HFF-Myc (cell line): ENCODE results near the gene FMO5.

ENCODE experiments used
- DNase-seq: peaks from one replicate; pipeline ENCODE4 v3.0.0-alpha.2; 2011; ENCODE audit warnings: low read depth; ENCODE audit errors: extremely low read depth
- H3K4me3 ChIP-seq: replicated peaks from 2 replicates; pipeline ENCODE4 v1.5.1; 2011; ENCODE audit warnings: low read depth, mild to moderate bottlenecking, control low read depth, low read length
- CTCF ChIP-seq: IDR thresholded peaks from 2 replicates; pipeline ENCODE4 v1.5.1; 2012; ENCODE audit warnings: mild to moderate bottlenecking, low read depth, low read length, control low read depth; ENCODE audit errors: missing control alignments

Gene FMO5

GRCh38 chr1:147214325-147214724 is 10.8 kb downstream of the FMO5 start:
- DNase-seq = no peak
- no peak for TF ChIP-seq CTCF

GRCh38 chr1:147213271-147213670 is 11.9 kb downstream of the FMO5 start:
- H3K4me3 ChIP-seq = no peak overlapping the region
- no peak for DNase-seq
- no peak for TF ChIP-seq CTCF

More at GRCh38 chr1:147214325-147214724, 10.8 kb downstream of the FMO5 start:
- no peak overlapping the region for H3K4me3 ChIP-seq

- no peak overlapping the region for H3K4me3 ChIP-seq
- DNase-seq = no peak
- TF ChIP-seq CTCF = no peak
Measured at GRCh38 chr1:147211577-147211976, 13.6 kb downstream of the FMO5 start.

- TF ChIP-seq CTCF = no peak
- H3K4me3 ChIP-seq = no peak overlapping the region
- no peak for DNase-seq
Measured at GRCh38 chr1:147210987-147211386, 14.2 kb downstream of the FMO5 start.

- H3K4me3 ChIP-seq = no peak overlapping the region
- TF ChIP-seq CTCF = no peak
- no peak for DNase-seq
Measured at GRCh38 chr1:147209825-147210821, 15.0 kb downstream of the FMO5 start.

GRCh38 chr1:147208619-147209018 is 16.5 kb downstream of the FMO5 start:
- H3K4me3 ChIP-seq = no peak overlapping the region
- no peak for DNase-seq
- no peak for TF ChIP-seq CTCF
